GM23338 (cell line): ENCODE results near the gene GPC6. TPM values are rescaled to one million over a fixed set of nuclear protein-coding genes. Genes with fewer than 3 reads are reported as not detected.

Experiments used
- ATAC-seq: fragments of 200-7000 bp; cut with Tn5 transposase; 3 replicates; pipeline ENCODE4 v1.9.1; 2020
- DNase-seq: peaks from one replicate; pipeline ENCODE4 v3.0.0-alpha.2; 2015; ENCODE audit warnings: low spot score
- H2AFZ ChIP-seq: fragments of 200-600 bp; sonication (generic); 2 replicates; pipeline ENCODE4 v1.8.0; 2016; ENCODE audit warnings: antibody characterized with exemption, mild to moderate bottlenecking, moderate library complexity
- H3F3A ChIP-seq: fragments of 200-600 bp; sonication (generic); replicated peaks from 2 replicates; pipeline ENCODE4 v1.8.0; 2017; ENCODE audit warnings: antibody characterized with exemption, mixed run types, low read depth
- H3K27ac ChIP-seq: fragments of 200-600 bp; sonication (generic); 2 replicates; pipeline ENCODE4 v1.6.1; 2016; ENCODE audit warnings: low read depth
- H3K27me3 ChIP-seq: fragments of 200-600 bp; sonication (generic); 2 replicates; pipeline ENCODE4 v1.8.0; 2016; ENCODE audit warnings: mild to moderate bottlenecking, mixed run types, moderate library complexity; ENCODE audit not compliant: insufficient read depth
- H3K36me3 ChIP-seq: fragments of 200-600 bp; sonication (generic); 2 replicates; pipeline ENCODE4 v1.8.0; 2016; ENCODE audit warnings: mild to moderate bottlenecking; ENCODE audit not compliant: insufficient read depth
- H3K4me1 ChIP-seq: fragments of 200-600 bp; sonication (generic); 2 replicates; pipeline ENCODE4 v1.8.0; 2016; ENCODE audit warnings: mild to moderate bottlenecking, moderate library complexity; ENCODE audit not compliant: insufficient read depth
- H3K4me2 ChIP-seq: fragments of 200-600 bp; sonication (generic); 2 replicates; pipeline ENCODE4 v1.7.1; 2017; ENCODE audit warnings: mixed run types
- H3K4me3 ChIP-seq: fragments of 200-600 bp; sonication (generic); 2 replicates; pipeline ENCODE4 v1.6.1; 2016; ENCODE audit warnings: mixed run types
- H3K79me2 ChIP-seq: fragments of 200-600 bp; sonication (generic); replicated peaks from 2 replicates; pipeline ENCODE4 v1.8.0; 2017; ENCODE audit warnings: mild to moderate bottlenecking; ENCODE audit not compliant: insufficient read depth
- H3K9me2 ChIP-seq: fragments of 200-600 bp; sonication (generic); 2 replicates; pipeline ENCODE4 v1.8.0; 2017; ENCODE audit not compliant: insufficient read depth
- H4K20me1 ChIP-seq: fragments of 200-600 bp; sonication (generic); replicated peaks from 2 replicates; pipeline ENCODE4 v1.8.0; 2017; ENCODE audit warnings: mild to moderate bottlenecking; ENCODE audit not compliant: insufficient read depth
- H3K27ac Mint-ChIP-seq: 2 replicates; pipeline ENCODE4 v1.8.0; 2020; ENCODE audit warnings: inconsistent platforms, mild to moderate bottlenecking, moderate library complexity, mixed read lengths
- H3K27me3 Mint-ChIP-seq: 3 replicates; pipeline ENCODE4 v1.8.0; 2022; ENCODE audit warnings: low read depth, mild to moderate bottlenecking, moderate library complexity, mixed read lengths, inconsistent platforms; ENCODE audit not compliant: insufficient read depth, poor library complexity
- H3K36me3 Mint-ChIP-seq: 3 replicates; pipeline ENCODE4 v1.8.0; 2021; ENCODE audit warnings: low read depth, mild to moderate bottlenecking, inconsistent platforms, moderate library complexity, mixed read lengths
- H3K4me1 Mint-ChIP-seq: 3 replicates; pipeline ENCODE4 v1.8.0; 2020; ENCODE audit warnings: mild to moderate bottlenecking, inconsistent platforms, mixed read lengths
- H3K4me3 Mint-ChIP-seq: 3 replicates; pipeline ENCODE4 v1.8.0; 2021; ENCODE audit warnings: moderate library complexity, mild to moderate bottlenecking, inconsistent platforms, mixed read lengths
- H3K9me3 Mint-ChIP-seq: 3 replicates; pipeline ENCODE4 v1.8.0; 2020; ENCODE audit warnings: moderate library complexity, mild to moderate bottlenecking, inconsistent platforms, mixed read lengths
- CREB1 ChIP-seq: fragments of 250-450 bp; sonication (Bioruptor Pico); IDR thresholded peaks from 2 replicates; pipeline ENCODE4 v1.5.0; 2020; ENCODE audit warnings: low read depth, mild to moderate bottlenecking, moderate library complexity
- CTCF ChIP-seq, 2 experiments: fragments of 200-600 bp in 1 of 2; sonication (generic) in 1 of 2; conservative IDR thresholded peaks; 2 replicates each; pipeline versions ENCODE4 v1.5.1 to v1.6.1; 2016 to 2017; ENCODE audit warnings: antibody characterized with exemption in 2 of 2, low read depth in 2 of 2, mild to moderate bottlenecking in 2 of 2, moderate library complexity in 1 of 2
- EZH2 ChIP-seq: fragments of 200-600 bp; sonication (generic); IDR thresholded peaks from one replicate; pipeline ENCODE4 v1.8.0; 2017; ENCODE audit warnings: antibody characterized with exemption, mild to moderate bottlenecking, low read depth; ENCODE audit not compliant: unreplicated experiment
- EZH2phosphoT487 ChIP-seq: fragments of 200-600 bp; sonication (generic); IDR thresholded peaks from one replicate; pipeline ENCODE4 v1.8.1; 2018; ENCODE audit warnings: antibody characterized with exemption; ENCODE audit not compliant: unreplicated experiment
- JUNB ChIP-seq: IDR thresholded peaks from one replicate; pipeline ENCODE4 v1.6.1; 2016; ENCODE audit warnings: antibody characterized with exemption; ENCODE audit not compliant: unreplicated experiment
- NANOG ChIP-seq: IDR thresholded peaks from 2 replicates; pipeline ENCODE4 v1.6.1; 2016; ENCODE audit warnings: antibody characterized with exemption, borderline replicate concordance
- POLR2AphosphoS5 ChIP-seq: IDR thresholded peaks from 2 replicates; pipeline ENCODE4 v1.6.1; 2016; ENCODE audit warnings: antibody characterized with exemption, low read depth
- STAT1 ChIP-seq: IDR thresholded peaks from one replicate; pipeline ENCODE4 v1.6.1; 2016; ENCODE audit warnings: antibody characterized with exemption; ENCODE audit not compliant: unreplicated experiment
- ZNF114 ChIP-seq: fragments of 250-450 bp; sonication (Bioruptor Pico); IDR thresholded peaks from 2 replicates; pipeline ENCODE4 v1.5.0; 2020; ENCODE audit warnings: mild to moderate bottlenecking, moderate library complexity
- ZNF331 ChIP-seq: fragments of 250-450 bp; sonication (Bioruptor Pico); IDR thresholded peaks from 2 replicates; pipeline ENCODE4 v1.5.0; 2020; ENCODE audit warnings: low read depth, mild to moderate bottlenecking, moderate library complexity
- polyA plus RNA-seq: library from polyadenylated mRNA; unstranded; fragments of >200 nt; fragmentation: Nextera tagmentation; extraction: Ambion mirVana; gene quantifications from 2 replicates; pipeline ENCODE4 v1.2.1, GENCODE V29; 2016
- total RNA-seq: library from RNA; depleted of rRNA; stranded (reverse); fragments of >200 nt; shearing (Covaris generic); gene quantifications from 2 replicates; pipeline ENCODE4 v1.2.3, GENCODE V29; 2014
- TF ChIP-seq, protein P1 (sequence below): IDR thresholded peaks from one replicate; pipeline ENCODE4 v1.6.1; 2018; ENCODE audit warnings: antibody characterized with exemption; ENCODE audit not compliant: unreplicated experiment
- TF ChIP-seq, protein P2 (sequence below): IDR thresholded peaks from 2 replicates; pipeline ENCODE4 v1.6.1; 2016; ENCODE audit warnings: antibody characterized with exemption

GPC6 gene
- total and polyA plus RNA-seq, 2 experiments from 2014 or later, result 6.4 to 28.6 TPM

GRCh38 chr13:94298346-94298745 is 1071.7 kb downstream of the GPC6 start (continued):
- TF ChIP-seq, protein P1, sequence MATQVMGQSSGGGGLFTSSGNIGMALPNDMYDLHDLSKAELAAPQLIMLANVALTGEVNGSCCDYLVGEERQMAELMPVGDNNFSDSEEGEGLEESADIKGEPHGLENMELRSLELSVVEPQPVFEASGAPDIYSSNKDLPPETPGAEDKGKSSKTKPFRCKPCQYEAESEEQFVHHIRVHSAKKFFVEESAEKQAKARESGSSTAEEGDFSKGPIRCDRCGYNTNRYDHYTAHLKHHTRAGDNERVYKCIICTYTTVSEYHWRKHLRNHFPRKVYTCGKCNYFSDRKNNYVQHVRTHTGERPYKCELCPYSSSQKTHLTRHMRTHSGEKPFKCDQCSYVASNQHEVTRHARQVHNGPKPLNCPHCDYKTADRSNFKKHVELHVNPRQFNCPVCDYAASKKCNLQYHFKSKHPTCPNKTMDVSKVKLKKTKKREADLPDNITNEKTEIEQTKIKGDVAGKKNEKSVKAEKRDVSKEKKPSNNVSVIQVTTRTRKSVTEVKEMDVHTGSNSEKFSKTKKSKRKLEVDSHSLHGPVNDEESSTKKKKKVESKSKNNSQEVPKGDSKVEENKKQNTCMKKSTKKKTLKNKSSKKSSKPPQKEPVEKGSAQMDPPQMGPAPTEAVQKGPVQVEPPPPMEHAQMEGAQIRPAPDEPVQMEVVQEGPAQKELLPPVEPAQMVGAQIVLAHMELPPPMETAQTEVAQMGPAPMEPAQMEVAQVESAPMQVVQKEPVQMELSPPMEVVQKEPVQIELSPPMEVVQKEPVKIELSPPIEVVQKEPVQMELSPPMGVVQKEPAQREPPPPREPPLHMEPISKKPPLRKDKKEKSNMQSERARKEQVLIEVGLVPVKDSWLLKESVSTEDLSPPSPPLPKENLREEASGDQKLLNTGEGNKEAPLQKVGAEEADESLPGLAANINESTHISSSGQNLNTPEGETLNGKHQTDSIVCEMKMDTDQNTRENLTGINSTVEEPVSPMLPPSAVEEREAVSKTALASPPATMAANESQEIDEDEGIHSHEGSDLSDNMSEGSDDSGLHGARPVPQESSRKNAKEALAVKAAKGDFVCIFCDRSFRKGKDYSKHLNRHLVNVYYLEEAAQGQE, result no peak
- TF ChIP-seq CREB1 (CRISPR knock-in tag), result no peak
- TF ChIP-seq POLR2AphosphoS5, result no peak
- TF ChIP-seq ZNF331 (CRISPR knock-in tag), result no peak

GRCh38 chr13:94300401-94300800 is 1073.8 kb downstream of the GPC6 start:
- Histone ChIP-seq H3K4me3 (no peak overlapping the region), H3K9me2 (peaks cover 6% of the 10 kb centered on the region; the same call in 1 of the 2 replicates), H3K4me1 (peaks cover 14% of the 10 kb centered on the region), H3K27ac (no peak overlapping the region), H3K79me2 (no peaks in the 10 kb centered on the region), H3K4me2 (no peak overlapping the region), H4K20me1 (no peaks in the 10 kb centered on the region), H2AFZ (no peak overlapping the region), H3K36me3 (no peaks in the 10 kb centered on the region), H3F3A (no peaks in the 10 kb centered on the region), H3K27me3 (no peaks in the 10 kb centered on the region)
- no peaks in the 10 kb centered on the region for H3K36me3 Mint-ChIP-seq
- H3K27ac Mint-ChIP-seq, result no peak overlapping the region
- no peaks in the 10 kb centered on the region for H3K9me3 Mint-ChIP-seq
- ATAC-seq (no peak), DNase-seq (no peak)
- no peak overlapping the region for H3K4me3 Mint-ChIP-seq
- peaks cover 5% of the 10 kb centered on the region for H3K27me3 Mint-ChIP-seq
- peaks cover 24% of the 10 kb centered on the region for H3K4me1 Mint-ChIP-seq
- TF ChIP-seq EZH2 (no peak), ZNF114 (no peak), JUNB (no peak), CTCF (conservative IDR thresholded peaks at IDR 0.05; ENCODE audit: low read depth in 2 of 2) (no peak), ZNF331 (CRISPR knock-in tag) (no peak), POLR2AphosphoS5 (no peak), STAT1 (no peak), EZH2phosphoT487 (no peak), CREB1 (CRISPR knock-in tag) (no peak), NANOG (no peak)
- TF ChIP-seq, protein P1, result no peak
- TF ChIP-seq, protein P2, sequence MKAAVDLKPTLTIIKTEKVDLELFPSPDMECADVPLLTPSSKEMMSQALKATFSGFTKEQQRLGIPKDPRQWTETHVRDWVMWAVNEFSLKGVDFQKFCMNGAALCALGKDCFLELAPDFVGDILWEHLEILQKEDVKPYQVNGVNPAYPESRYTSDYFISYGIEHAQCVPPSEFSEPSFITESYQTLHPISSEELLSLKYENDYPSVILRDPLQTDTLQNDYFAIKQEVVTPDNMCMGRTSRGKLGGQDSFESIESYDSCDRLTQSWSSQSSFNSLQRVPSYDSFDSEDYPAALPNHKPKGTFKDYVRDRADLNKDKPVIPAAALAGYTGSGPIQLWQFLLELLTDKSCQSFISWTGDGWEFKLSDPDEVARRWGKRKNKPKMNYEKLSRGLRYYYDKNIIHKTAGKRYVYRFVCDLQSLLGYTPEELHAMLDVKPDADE, result no peak
